Measurements from ENCODE around the gene TTC13. TPM values are rescaled to one million over a fixed set of nuclear protein-coding genes. Genes with fewer than 3 reads are reported as not detected.

The TTC13 gene
- total RNA-seq, 1 experiment from 2014 or later, result 20.2 TPM

- Histone ChIP-seq H3F3A (ENCODE audit: low read length, unreplicated experiment) (no peaks in the 10 kb centered on the region), H3K79me2 (ENCODE audit: low read length) (no peaks in the 10 kb centered on the region), H3K9ac (ENCODE audit: low read length) (no peak overlapping the region), H3K4me1 (ENCODE audit: insufficient read depth, low read length) (no peaks in the 10 kb centered on the region), H3K36me3 (ENCODE audit: low read depth, low read length) (no peaks in the 10 kb centered on the region), H2AFZ (ENCODE audit: low read length) (no peak overlapping the region), H3K9me2 (replicated peaks; ENCODE audit: low read length) (no peaks in the 10 kb centered on the region), H3K27me3 (ENCODE audit: low read length) (peaks cover 20% of the 10 kb centered on the region), H4K20me1 (ENCODE audit: low read length) (no peaks in the 10 kb centered on the region), H3K4me3 (ENCODE audit: low read length) (no peak overlapping the region), H3K27ac (ENCODE audit: low read length) (no peak overlapping the region), H3K9me3 (ENCODE audit: low read length) (no peaks in the 10 kb centered on the region), H3K4me2 (ENCODE audit: low read length) (no peak overlapping the region)
- DNase-seq, result no peak
- TF ChIP-seq, protein P1, sequence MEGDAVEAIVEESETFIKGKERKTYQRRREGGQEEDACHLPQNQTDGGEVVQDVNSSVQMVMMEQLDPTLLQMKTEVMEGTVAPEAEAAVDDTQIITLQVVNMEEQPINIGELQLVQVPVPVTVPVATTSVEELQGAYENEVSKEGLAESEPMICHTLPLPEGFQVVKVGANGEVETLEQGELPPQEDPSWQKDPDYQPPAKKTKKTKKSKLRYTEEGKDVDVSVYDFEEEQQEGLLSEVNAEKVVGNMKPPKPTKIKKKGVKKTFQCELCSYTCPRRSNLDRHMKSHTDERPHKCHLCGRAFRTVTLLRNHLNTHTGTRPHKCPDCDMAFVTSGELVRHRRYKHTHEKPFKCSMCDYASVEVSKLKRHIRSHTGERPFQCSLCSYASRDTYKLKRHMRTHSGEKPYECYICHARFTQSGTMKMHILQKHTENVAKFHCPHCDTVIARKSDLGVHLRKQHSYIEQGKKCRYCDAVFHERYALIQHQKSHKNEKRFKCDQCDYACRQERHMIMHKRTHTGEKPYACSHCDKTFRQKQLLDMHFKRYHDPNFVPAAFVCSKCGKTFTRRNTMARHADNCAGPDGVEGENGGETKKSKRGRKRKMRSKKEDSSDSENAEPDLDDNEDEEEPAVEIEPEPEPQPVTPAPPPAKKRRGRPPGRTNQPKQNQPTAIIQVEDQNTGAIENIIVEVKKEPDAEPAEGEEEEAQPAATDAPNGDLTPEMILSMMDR (conservative IDR thresholded peaks at IDR 0.05; ENCODE audit: low read depth, low read length), result no peak
- TF ChIP-seq EZH2phosphoT487 (IDR thresholded peaks at IDR 0.05; ENCODE audit: borderline replicate concordance, low read length) (no peak), EZH2 (IDR thresholded peaks at IDR 0.05; ENCODE audit: low read length, unreplicated experiment) (no peak)
- ATAC-seq, result no peak
- intact Hi-C loops (cut with micrococcal nuclease), result no loop called here
- ChIA-PET POLR2A (ENCODE audit: unreplicated experiment) (no interaction called here), CTCF (no interaction called here)
- no TSS peak for BruUV-seq (replicated peaks)
Observed at GRCh38 chr1:230892018-230892491, 86.6 kb downstream of the TTC13 start.

DNA sequence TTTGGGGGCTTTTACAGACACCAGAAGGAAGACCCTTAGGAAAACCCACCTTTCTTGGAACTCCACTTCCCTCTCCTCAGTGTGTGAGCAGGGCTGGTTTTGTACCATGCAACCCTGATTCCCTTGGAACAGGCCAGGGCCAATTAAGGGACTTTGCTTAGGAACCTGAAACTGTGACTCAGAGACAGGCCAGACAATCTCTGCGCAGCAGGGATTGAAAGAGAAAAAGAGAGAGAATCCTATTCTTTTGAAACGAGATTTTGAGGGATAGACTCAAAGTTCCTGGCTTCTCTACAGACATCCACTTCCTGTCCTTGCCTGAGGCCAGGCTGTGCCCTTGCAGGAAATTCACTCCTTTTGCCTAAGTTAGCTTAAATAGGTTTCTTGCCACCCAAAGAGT is 87.2 kb downstream of the TTC13 start:
- ChIA-PET POLR2A (ENCODE audit: unreplicated experiment) (no interaction called here), CTCF (no interaction called here)
- peak; percentile 28 for DNase-seq
- H3F3A ChIP-seq (ENCODE audit: low read length, unreplicated experiment), result no peaks in the 10 kb centered on the region
- H3K4me2 ChIP-seq (ENCODE audit: low read length), result no peak overlapping the region
- no peaks in the 10 kb centered on the region for H3K9me3 ChIP-seq (ENCODE audit: low read length)
- no peaks in the 10 kb centered on the region for H3K4me1 ChIP-seq (ENCODE audit: insufficient read depth, low read length)
- H2AFZ ChIP-seq (ENCODE audit: low read length), result no peak overlapping the region
- H3K27me3 ChIP-seq (ENCODE audit: low read length), result peaks cover 20% of the 10 kb centered on the region
- H3K4me3 ChIP-seq (ENCODE audit: low read length), result no peak overlapping the region
- no peaks in the 10 kb centered on the region for H4K20me1 ChIP-seq (ENCODE audit: low read length)
- no peaks in the 10 kb centered on the region for H3K9me2 ChIP-seq (replicated peaks; ENCODE audit: low read length)
- no TSS peak for BruUV-seq (replicated peaks)
- H3K9ac ChIP-seq (ENCODE audit: low read length), result no peak overlapping the region
- no peaks in the 10 kb centered on the region for H3K36me3 ChIP-seq (ENCODE audit: low read depth, low read length)
- peak; percentile 58 for ATAC-seq
- H3K79me2 ChIP-seq (ENCODE audit: low read length), result no peaks in the 10 kb centered on the region
- intact Hi-C loops (cut with micrococcal nuclease), result no loop called here
- H3K27ac ChIP-seq (ENCODE audit: low read length), result no peak overlapping the region
- TF ChIP-seq, protein P1 (conservative IDR thresholded peaks at IDR 0.05; ENCODE audit: low read depth, low read length), result no peak
- no peak for TF ChIP-seq EZH2 (IDR thresholded peaks at IDR 0.05; ENCODE audit: low read length, unreplicated experiment)

DNA sequence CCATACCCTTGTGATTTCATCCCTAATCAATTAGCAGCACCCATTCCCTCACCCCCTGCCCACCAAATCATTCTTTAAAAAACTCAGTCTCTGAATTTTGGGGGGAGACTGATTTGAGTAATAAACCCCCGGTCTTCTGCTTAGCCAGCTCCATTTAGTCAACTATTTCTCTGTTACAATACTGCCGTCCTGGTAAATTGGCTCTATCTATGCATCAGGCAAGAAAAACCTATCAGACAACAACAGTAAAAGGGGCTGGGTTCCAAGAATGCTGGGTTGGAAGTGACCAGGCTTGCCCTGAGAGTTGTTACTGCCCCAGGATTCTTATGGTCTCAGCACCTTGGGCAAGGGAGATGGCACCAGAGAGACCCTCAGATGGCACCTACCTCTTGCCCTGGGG is 94.0 kb downstream of the TTC13 start:
- Histone ChIP-seq H3K9me3 (ENCODE audit: low read length) (0 out of 2 replicates have a peak, but pooled peaks cover 6% of the 10 kb centered on the region), H4K20me1 (ENCODE audit: low read length) (no peaks in the 10 kb centered on the region), H3K4me1 (ENCODE audit: insufficient read depth, low read length) (no peaks in the 10 kb centered on the region), H3K27me3 (ENCODE audit: low read length) (peaks cover 29% of the 10 kb centered on the region), H3F3A (ENCODE audit: low read length, unreplicated experiment) (no peaks in the 10 kb centered on the region), H2AFZ (ENCODE audit: low read length) (no peak overlapping the region), H3K27ac (ENCODE audit: low read length) (no peak overlapping the region), H3K9me2 (replicated peaks; ENCODE audit: low read length) (no peaks in the 10 kb centered on the region), H3K36me3 (ENCODE audit: low read depth, low read length) (no peaks in the 10 kb centered on the region), H3K9ac (ENCODE audit: low read length) (no peak overlapping the region), H3K4me3 (ENCODE audit: low read length) (no peak overlapping the region), H3K4me2 (ENCODE audit: low read length) (no peak overlapping the region), H3K79me2 (ENCODE audit: low read length) (no peaks in the 10 kb centered on the region)
- DNase-seq (no peak), ATAC-seq (no peak)
- POLR2A ChIA-PET (ENCODE audit: unreplicated experiment), result no interaction called here
- no peak for TF ChIP-seq EZH2 (IDR thresholded peaks at IDR 0.05; ENCODE audit: low read length, unreplicated experiment)
- TF ChIP-seq, protein P1 (conservative IDR thresholded peaks at IDR 0.05; ENCODE audit: low read depth, low read length), result no peak
- TF ChIP-seq EZH2phosphoT487 (IDR thresholded peaks at IDR 0.05; ENCODE audit: borderline replicate concordance, low read length), result no peak
- intact Hi-C loops (cut with micrococcal nuclease), result no loop called here
- CTCF ChIA-PET, result no interaction called here
- BruUV-seq (replicated peaks), result no TSS peak
